Measurements from ENCODE around the gene GP5. TPM values are rescaled to one million over a fixed set of nuclear protein-coding genes. Genes with fewer than 3 reads are reported as not detected.

Gene GP5
- total RNA-seq, 2 donors from 2014 or later = not detected

DNA sequence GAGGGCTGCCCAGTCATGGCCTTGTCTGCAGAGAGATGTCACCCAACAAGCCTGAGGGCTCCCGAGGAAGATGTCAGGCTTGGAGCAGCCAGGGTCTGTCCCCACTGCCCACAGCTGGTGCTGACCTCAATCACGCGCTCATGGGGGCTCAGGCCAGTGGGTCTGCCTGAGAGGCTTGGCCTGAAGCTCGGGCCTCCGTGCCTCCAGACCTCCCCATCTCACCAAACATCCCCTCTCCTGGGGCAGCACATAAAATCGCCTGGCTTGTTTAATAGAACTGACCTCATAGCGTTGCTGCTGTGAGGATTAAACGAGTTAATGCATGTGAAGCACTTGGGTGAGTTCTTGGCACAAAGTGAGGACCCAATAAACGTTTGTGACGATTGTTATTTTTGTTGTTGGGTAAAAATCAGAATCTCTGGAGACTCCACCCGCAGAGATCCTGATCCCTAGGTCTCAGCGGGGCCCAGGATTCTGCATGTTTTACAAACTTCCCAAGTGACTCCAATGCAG lies 33.0 kb downstream of the GP5 start:
- H3K9me3 ChIP-seq = no peaks in the 10 kb centered on the region
- DNase-seq (ENCODE audit: low spot score) = no peak
- 74% methylated on average over 12 of the region's 12 CpGs for WGBS
- H3K4me3 ChIP-seq = no peak overlapping the region
- H3K27me3 ChIP-seq (replicated peaks; ENCODE audit: insufficient read depth) = peaks cover 8% of the 10 kb centered on the region
- TF ChIP-seq POLR2A (IDR thresholded peaks at IDR 0.05) (no peak), POLR2AphosphoS5 (IDR thresholded peaks at IDR 0.05) (no peak)
- TF ChIP-seq, protein P1, sequence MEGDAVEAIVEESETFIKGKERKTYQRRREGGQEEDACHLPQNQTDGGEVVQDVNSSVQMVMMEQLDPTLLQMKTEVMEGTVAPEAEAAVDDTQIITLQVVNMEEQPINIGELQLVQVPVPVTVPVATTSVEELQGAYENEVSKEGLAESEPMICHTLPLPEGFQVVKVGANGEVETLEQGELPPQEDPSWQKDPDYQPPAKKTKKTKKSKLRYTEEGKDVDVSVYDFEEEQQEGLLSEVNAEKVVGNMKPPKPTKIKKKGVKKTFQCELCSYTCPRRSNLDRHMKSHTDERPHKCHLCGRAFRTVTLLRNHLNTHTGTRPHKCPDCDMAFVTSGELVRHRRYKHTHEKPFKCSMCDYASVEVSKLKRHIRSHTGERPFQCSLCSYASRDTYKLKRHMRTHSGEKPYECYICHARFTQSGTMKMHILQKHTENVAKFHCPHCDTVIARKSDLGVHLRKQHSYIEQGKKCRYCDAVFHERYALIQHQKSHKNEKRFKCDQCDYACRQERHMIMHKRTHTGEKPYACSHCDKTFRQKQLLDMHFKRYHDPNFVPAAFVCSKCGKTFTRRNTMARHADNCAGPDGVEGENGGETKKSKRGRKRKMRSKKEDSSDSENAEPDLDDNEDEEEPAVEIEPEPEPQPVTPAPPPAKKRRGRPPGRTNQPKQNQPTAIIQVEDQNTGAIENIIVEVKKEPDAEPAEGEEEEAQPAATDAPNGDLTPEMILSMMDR (IDR thresholded peaks at IDR 0.05) = no peak
- no peak overlapping the region for H3K27ac ChIP-seq
- H3K36me3 ChIP-seq = no peaks in the 10 kb centered on the region
- H3K4me1 ChIP-seq (replicated peaks) = no peaks in the 10 kb centered on the region
- intact Hi-C loops (cut with DNase I) = no loop called here

DNA sequence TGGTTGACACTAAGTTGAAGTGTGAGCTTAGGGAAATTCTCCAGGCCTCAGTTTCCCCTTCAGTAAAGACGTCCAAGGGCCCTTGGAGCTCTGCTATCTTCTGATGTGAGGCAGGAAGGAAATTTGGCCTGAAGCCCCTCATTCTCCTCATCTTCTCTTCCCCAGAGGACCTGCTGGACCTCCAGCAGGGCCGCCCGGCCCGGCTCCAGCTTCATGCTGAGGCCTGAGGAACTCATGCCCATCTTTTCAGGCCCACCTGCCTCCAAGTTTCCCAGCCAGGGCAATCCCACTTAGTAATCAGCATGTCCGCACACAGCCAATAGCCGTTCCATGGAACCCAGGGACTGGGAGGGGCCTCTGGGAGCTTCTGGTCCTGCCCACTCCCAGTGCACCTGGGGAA lies 33.5 kb downstream of the GP5 start:
- no peak for DNase-seq (ENCODE audit: low spot score)
- no peaks in the 10 kb centered on the region for H3K36me3 ChIP-seq
- no peak overlapping the region for H3K4me3 ChIP-seq
- WGBS = 95% methylated on average over 6 of the region's 6 CpGs
- TF ChIP-seq, protein P1 (IDR thresholded peaks at IDR 0.05) = no peak
- no peak for TF ChIP-seq POLR2AphosphoS5 (IDR thresholded peaks at IDR 0.05)
- no peak overlapping the region for H3K27ac ChIP-seq
- no peaks in the 10 kb centered on the region for H3K9me3 ChIP-seq
- intact Hi-C loops (cut with DNase I) = no loop called here
- no peaks in the 10 kb centered on the region for H3K4me1 ChIP-seq (replicated peaks)
- H3K27me3 ChIP-seq (replicated peaks; ENCODE audit: insufficient read depth) = peaks cover 8% of the 10 kb centered on the region

DNA sequence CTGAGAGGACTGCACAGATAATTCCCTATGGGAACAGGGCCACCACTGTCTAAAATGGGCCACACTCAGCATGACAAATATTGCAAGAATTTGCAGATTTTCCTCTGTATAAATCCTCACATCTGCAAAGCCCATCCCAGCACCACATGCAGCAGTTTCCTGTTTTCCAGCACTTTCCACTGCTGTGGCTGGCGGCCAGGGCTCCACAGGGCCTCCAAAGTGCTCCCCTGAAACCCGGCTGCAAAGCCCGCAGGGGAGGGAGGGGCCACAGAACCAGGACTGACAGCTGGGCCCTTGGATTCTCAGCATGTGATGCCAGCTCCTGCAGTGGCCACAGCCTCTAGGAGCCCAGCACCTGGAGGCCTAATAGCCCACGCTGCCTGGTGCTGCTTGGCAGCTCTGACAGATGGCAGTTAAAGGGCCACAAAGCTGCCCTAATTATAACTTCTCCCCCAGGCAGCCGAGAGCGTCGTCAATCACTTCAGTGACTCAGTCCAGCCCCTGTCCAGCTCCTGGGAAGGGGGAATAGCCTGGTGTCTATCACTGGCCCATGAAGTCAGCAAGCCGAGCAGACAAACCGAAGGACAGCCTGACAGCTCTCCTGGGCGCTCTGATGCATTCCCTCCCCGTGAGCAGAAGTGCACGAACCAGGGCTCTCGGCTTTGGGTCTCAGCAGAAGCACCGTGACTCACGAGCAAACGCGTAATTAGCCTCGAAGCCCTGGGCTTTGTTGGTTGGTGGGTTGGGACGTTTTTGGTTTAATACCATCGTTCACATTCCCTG lies 34.2 kb downstream of the GP5 start:
- Histone ChIP-seq H3K4me3 (no peak overlapping the region), H3K9me3 (no peaks in the 10 kb centered on the region), H3K27ac (no peak overlapping the region), H3K36me3 (no peaks in the 10 kb centered on the region), H3K27me3 (replicated peaks; ENCODE audit: insufficient read depth) (peaks cover 8% of the 10 kb centered on the region), H3K4me1 (replicated peaks) (no peaks in the 10 kb centered on the region)
- WGBS = 65% methylated on average over 20 of the region's 20 CpGs
- TF ChIP-seq, protein P1 (IDR thresholded peaks at IDR 0.05) = no peak
- TF ChIP-seq POLR2A (IDR thresholded peaks at IDR 0.05) (no peak), POLR2AphosphoS5 (IDR thresholded peaks at IDR 0.05) (no peak)
- DNase-seq (ENCODE audit: low spot score) = no peak
- intact Hi-C loops (cut with DNase I) = no loop called here

DNA sequence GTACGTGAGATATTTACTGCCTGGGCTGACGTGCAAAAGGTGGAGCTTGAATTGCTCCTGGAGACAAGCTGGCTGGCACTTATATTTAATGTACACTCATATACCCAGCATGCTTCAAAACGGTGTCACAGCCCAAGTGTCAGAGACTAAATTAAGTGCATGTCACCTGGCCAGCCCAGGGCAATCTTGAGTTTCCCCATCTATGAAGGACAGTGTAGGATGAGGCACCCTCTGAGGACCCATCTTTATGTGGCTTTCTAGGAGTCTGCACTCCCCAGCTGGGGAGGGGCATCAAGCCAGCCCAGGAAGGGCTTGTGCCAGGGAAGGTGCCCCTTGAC lies 34.8 kb downstream of the GP5 start:
- DNase-seq (ENCODE audit: low spot score) = no peak
- intact Hi-C loops (cut with DNase I) = no loop called here
- no peaks in the 10 kb centered on the region for H3K9me3 ChIP-seq
- no peak overlapping the region for H3K4me3 ChIP-seq
- H3K36me3 ChIP-seq = no peaks in the 10 kb centered on the region
- TF ChIP-seq, protein P1 (IDR thresholded peaks at IDR 0.05) = no peak
- TF ChIP-seq POLR2A (IDR thresholded peaks at IDR 0.05) = no peak
- no peak for TF ChIP-seq POLR2AphosphoS5 (IDR thresholded peaks at IDR 0.05)
- H3K4me1 ChIP-seq (replicated peaks) = no peaks in the 10 kb centered on the region
- no peak overlapping the region for H3K27ac ChIP-seq
- H3K27me3 ChIP-seq (replicated peaks; ENCODE audit: insufficient read depth) = peaks cover 8% of the 10 kb centered on the region
- WGBS = 81% methylated on average over 3 of the region's 3 CpGs

DNA sequence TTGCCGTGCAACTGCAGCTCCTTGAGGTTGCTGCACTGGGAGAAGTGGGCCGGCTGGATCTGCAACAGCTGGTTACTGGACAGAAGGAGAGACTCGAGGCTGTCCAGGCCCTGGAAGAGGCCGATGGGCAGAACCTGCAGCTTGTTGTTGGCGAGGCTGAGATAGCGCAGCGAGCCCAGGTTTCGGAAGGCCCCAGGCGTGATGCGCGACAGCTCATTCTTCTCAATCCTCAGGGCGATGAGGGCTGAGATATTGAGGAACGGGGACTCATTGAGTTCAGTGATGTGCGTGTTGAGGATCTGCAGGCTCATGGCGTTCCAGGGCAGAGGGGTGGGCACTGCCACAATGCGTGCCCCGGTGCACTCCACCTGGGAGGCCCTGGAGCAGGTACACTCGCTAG lies 38.5 kb downstream of the GP5 start:
- Histone ChIP-seq H3K4me1 (replicated peaks) (no peaks in the 10 kb centered on the region), H3K27me3 (replicated peaks; ENCODE audit: insufficient read depth) (no peaks in the 10 kb centered on the region), H3K4me3 (no peak overlapping the region), H3K27ac (no peak overlapping the region), H3K9me3 (no peaks in the 10 kb centered on the region), H3K36me3 (no peaks in the 10 kb centered on the region)
- intact Hi-C loops (cut with DNase I) = no loop called here
- TF ChIP-seq POLR2AphosphoS5 (IDR thresholded peaks at IDR 0.05) (no peak), POLR2A (IDR thresholded peaks at IDR 0.05) (no peak)
- TF ChIP-seq, protein P1 (IDR thresholded peaks at IDR 0.05) = no peak
- 93% methylated on average over 18 of the region's 18 CpGs for WGBS
- DNase-seq (ENCODE audit: low spot score) = no peak

Data from prostate gland (tissue), 2 donors.